HG02571 (cell line): Measurements from ENCODE around the gene MARCHF3.
"Not testable (repeated sequence)": the region's sequence is repeated elsewhere in the genome, so short reads cannot be mapped to it uniquely, and the experiment has no call there.

Experiments used
- ATAC-seq: cut with Tn5 transposase; IDR thresholded peaks from one replicate; pipeline ENCODE4 v1.9.1; 2021; ENCODE audit warnings: mild to moderate bottlenecking, moderate library complexity; ENCODE audit not compliant: unreplicated experiment

The MARCHF3 gene

GRCh38 chr5:126881821-126882600 lies 148.3 kb downstream of the MARCHF3 start:
- no peak for ATAC-seq

GRCh38 chr5:126878634-126879033 lies 151.7 kb downstream of the MARCHF3 start:
- ATAC-seq: no peak

- ATAC-seq: no peak
Observed at GRCh38 chr5:126878085-126878484, 152.3 kb downstream of the MARCHF3 start.

- no peak for ATAC-seq
Observed at GRCh38 chr5:126877602-126878001, 152.8 kb downstream of the MARCHF3 start.

- ATAC-seq: no peak
Observed at GRCh38 chr5:126875303-126875785, 155.0 kb downstream of the MARCHF3 start.

DNA sequence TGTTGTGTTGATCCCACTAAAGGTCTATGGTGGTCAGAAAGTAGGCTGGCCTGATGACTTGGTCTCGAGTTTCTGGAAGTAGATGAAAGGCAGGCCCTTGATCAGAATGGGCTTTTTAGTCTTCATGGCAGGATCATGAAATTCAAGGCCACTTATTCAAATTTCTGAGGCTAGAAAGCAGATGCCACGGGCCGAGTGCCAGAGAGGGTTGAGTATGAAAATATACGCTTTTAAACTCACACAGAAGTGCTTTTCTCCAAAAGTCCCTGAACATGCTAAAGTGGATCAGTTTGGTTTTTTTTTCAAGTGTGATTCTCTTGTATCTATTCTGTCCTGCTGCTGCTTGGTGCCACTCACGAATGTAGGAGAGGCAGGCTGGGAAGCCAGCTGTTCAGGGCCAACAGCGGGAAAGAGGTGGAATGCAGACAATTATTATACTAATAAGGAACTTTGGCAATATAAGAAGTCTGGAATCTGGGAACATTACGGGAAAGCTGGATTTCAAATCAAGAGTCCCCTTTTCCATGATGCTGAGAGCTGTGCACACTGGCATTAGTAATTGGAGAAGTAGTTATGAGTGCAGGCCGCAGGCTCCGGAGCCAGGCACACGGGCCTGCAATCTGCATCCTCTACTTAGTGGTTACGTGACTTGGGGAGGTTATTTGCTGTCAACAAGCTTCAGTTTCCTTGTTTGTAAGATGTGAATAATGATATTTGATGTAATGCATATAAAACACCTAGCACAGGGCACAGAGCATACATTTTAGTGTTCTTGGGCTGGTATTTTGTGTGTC lies 157.6 kb downstream of the MARCHF3 start:
- ATAC-seq: no peak

- ATAC-seq: no peak
Observed at GRCh38 chr5:126871441-126871840, 158.9 kb downstream of the MARCHF3 start.

GRCh38 chr5:126869005-126869451 lies 161.3 kb downstream of the MARCHF3 start:
- ATAC-seq: peak; percentile 57

DNA sequence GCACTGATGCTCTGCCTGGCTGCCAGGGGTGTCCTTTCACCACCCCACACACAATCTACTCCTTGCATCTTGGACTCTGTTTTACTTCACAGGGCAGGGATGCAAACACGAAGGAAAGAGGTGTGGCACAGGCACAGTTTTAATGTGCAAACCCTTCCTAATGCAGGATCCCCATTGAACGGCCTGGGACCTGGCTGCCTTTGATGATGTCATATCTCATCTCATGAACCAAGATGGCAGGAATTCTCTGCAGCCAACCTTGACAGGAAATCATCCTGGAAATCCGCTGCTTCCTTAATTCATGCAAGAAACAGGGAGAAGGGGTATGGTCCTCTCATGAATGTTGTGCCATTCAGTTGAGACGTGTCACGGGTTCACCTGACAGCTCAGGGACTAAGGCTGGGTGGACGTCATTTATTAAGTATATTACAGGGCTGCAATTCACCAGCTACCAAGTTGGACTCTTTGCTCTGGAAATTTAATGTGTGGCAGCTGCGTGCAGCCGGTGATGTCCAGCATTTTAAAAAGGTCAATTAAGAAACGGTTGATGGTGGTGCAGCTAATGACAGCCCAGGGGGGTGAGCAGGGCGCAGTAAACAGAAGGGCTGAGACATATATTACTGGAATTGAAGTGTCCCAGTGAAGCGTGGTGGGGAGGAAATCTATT lies 161.9 kb downstream of the MARCHF3 start:
- ATAC-seq: no peak

- no peak for ATAC-seq
Observed at GRCh38 chr5:126866851-126867636, 163.3 kb downstream of the MARCHF3 start.

DNA sequence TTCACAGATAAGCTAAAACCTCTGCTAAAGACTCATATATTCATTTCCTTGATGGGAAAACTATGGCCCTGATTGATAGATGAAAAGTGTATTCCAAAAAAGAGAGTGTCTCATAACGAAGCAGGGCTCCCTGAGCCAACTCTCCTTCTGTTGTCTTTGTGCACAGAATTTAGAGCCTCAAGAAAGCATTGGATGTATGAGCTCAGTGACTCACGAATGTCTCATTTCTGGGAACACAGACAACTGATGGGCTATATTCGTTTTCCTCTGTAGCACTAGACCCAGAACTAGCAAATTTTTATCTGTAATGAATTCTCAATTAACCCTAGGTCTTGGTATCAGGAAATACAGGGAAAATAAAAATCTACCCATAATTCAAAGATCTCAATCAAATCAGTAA lies 165.1 kb downstream of the MARCHF3 start:
- ATAC-seq: no peak

DNA sequence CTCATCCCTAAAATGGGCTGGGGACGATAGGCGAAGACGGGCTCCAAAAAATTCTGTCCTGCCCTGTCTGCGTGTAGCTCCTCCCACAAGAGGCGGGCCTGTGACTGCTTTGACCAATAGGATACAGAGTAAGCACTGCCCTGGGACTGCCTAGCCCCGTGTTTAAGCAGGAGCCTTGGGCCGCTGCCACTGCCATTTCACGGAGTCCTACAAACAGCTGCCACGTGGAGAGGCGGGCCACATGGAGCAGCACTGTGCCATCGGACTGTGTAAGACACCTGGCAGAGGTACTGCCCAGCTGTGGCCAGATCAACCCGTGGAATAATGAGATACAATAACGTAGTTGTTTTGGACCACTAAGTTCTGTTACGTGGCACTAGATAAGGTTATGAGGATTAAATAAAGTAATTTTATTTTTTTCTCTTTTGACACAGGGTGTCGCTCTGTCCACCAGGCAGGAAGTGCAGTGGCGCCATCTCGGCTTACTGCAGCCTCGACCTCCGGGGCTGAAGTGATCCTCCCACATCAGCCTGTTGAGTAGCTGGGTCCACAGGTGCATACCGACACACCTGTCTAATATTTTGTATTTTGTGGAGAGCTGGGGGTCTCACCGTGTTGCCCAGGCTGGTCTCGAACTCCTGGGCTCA lies 166.2 kb downstream of the MARCHF3 start:
- ATAC-seq: no peak

DNA sequence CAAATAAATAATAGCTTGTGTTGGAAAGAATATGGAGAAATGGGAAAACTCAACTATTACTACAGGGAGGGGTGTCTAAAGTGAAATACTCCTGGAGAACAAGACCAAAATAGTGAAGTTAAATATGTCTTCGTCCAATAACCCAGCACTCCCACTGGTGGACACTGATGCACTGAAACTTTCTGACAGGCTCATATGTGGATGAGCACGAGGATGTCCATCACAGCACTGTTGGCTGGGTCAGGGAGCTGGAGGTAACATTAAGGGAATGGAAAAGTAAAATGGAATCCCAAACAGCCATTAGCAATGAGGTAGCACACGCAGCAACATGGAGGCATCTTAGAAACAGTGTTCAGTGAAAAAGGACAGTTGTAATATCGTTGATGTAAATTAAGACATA lies 167.0 kb downstream of the MARCHF3 start:
- ATAC-seq: no peak

- no peak for ATAC-seq
Observed at GRCh38 chr5:126858441-126858840, 171.9 kb downstream of the MARCHF3 start.

DNA sequence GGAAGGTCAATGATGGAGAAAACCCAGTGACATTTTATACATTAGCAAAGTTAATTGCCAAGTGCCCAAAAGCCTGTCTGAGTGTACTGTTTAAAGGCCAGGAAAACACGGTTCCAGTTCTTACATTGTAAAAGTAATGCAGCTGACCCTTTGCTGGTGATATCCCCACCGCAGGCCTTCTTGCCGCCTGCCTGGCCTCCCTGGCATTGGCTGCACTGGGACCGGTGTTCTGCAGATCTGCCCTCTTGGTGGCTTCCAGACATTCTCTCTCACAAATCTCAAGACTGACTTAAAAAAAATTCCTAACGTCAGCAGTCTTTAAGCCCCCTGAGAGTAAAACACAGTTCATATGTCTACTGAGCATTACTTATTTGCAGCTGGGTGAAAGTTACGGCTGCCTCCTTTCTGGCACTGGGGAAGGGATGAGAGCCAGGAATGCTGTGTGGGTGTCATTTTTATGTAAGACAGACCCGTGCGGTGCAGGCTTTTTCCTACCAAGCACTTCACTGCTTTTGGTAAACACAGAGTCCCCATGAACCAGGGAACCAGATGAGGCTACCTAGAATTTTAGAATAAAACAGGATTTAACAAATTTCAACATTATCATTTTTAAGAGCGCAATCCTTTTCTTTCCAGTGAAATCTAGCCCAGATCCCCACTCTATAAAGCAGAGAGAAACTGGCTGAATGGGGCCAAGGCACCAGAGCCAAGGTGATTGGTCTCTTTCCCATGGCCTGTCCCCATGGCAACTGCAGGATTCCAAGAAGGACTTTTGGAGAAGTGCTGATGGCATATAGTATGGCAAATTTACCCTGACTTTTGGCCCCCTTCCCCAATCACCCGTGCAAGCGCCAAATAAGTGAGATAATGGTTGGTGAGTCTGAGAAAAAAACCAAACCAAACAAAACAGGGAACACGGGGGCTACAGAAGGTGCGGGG lies 172.6 kb downstream of the MARCHF3 start:
- ATAC-seq: no peak

- ATAC-seq: no peak
Observed at GRCh38 chr5:126855266-126855665, 175.1 kb downstream of the MARCHF3 start.

DNA sequence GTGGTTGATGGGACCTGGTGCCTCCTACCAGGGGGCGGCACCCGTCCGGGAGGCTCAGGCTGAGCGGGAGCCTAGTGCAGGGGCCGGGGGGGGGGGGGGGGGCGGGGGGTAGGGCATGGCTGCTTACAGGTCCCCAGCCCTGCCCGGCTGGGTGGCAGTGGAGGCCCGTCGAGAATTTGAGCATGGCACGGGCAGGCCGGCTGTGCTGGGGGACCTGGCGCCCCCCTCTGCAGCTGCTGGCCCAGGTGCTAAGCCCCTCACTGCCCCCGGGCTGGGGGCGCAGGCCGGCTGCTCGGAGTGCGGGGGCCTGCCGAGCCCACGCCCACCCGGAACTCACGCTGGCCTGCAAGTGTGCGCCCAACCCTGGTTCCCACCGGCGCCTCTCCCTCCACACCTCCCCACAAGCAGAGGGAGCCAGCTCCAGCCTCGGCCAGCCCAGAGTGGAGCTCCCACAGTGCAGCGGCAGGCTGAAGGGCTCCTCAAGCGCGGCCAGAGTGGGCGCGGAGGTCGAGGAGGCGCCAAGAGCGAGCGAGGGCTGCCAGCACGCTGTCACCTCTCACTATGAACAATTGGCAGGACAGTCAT lies 175.7 kb downstream of the MARCHF3 start:
- ATAC-seq: no peak

- not testable (repeated sequence) for ATAC-seq
Observed at GRCh38 chr5:126853541-126854307, 176.6 kb downstream of the MARCHF3 start.
